Urothelium cell line (cell line): ENCODE measurements around the gene CLEC18C.
"Not testable (repeated sequence)": the region's sequence is repeated elsewhere in the genome, so short reads cannot be mapped to it uniquely, and the experiment has no call there.

ENCODE experiments used
- DNase-seq: peaks from one replicate; pipeline ENCODE4 v3.0.0; 2011; ENCODE audit warnings: low spot score, mixed read lengths
- FAIRE-seq: peaks from 2 replicates; lab custom pipeline; 2011; peaks lifted over from hg19 to GRCh38; lab: Jason Lieb, UNC

CLEC18C gene

GRCh38 chr16:70204010-70204409 is 30.4 kb downstream of the CLEC18C start:
- not testable (repeated sequence) for DNase-seq, FAIRE-seq

- DNase-seq, FAIRE-seq: not testable (repeated sequence)
Measured at GRCh38 chr16:70204668-70205405, 31.2 kb downstream of the CLEC18C start.

GRCh38 chr16:70206382-70206781 is 32.8 kb downstream of the CLEC18C start:
- not testable (repeated sequence) for DNase-seq, FAIRE-seq

GRCh38 chr16:70218586-70218985 is 45.0 kb downstream of the CLEC18C start:
- not testable (repeated sequence) for FAIRE-seq, DNase-seq

GRCh38 chr16:70222574-70222973 is 49.0 kb downstream of the CLEC18C start:
- not testable (repeated sequence) for FAIRE-seq, DNase-seq

GRCh38 chr16:70223216-70223615 is 49.6 kb downstream of the CLEC18C start:
- not testable (repeated sequence) for FAIRE-seq, DNase-seq

GRCh38 chr16:70223971-70224513 is 50.5 kb downstream of the CLEC18C start:
- not testable (repeated sequence) for FAIRE-seq, DNase-seq

- FAIRE-seq, DNase-seq: not testable (repeated sequence)
Measured at GRCh38 chr16:70224645-70225044, 51.1 kb downstream of the CLEC18C start.

- not testable (repeated sequence) for FAIRE-seq, DNase-seq
Measured at GRCh38 chr16:70225430-70225829, 51.8 kb downstream of the CLEC18C start.

- FAIRE-seq, DNase-seq: not testable (repeated sequence)
Measured at GRCh38 chr16:70226024-70226423, 52.4 kb downstream of the CLEC18C start.

GRCh38 chr16:70231831-70232230 is 58.2 kb downstream of the CLEC18C start:
- FAIRE-seq, DNase-seq: not testable (repeated sequence)
